IMR-90 (cell line): ENCODE measurements around the gene TLR3. TPM values are rescaled to one million over a fixed set of nuclear protein-coding genes. Genes with fewer than 3 reads are reported as not detected.

Experiments
- ATAC-seq: fragments of 200-7000 bp; cut with Tn5 transposase; 2 replicates; pipeline ENCODE4 v1.9.1; 2020; ENCODE audit warnings: low read depth, mild to moderate bottlenecking, moderate library complexity
- BruUV-seq: library from RNA; stranded (reverse); fragments of 400-500 nt; replicated peaks from 2 replicates; lab custom pipeline; 2021; lab: Mats Ljungman, UMichigan
- CTCF ChIA-PET: fragments of 300-600 bp; formaldehyde crosslinking; extraction: SDS; loops from one replicate; lab custom pipeline; 2021; ENCODE audit warnings: antibody characterized with exemption; lab: Yijun Ruan, JAX
- POLR2A ChIA-PET: fragments of 300-600 bp; sonication (Branson Sonifier 250); formaldehyde crosslinking; loops from one replicate; lab custom pipeline; 2022; ENCODE audit warnings: antibody characterized with exemption; ENCODE audit not compliant: unreplicated experiment; lab: Charles Lee
- DNase-seq: peaks from one replicate; pipeline ENCODE4 v3.0.0; 2013
- H2AFZ ChIP-seq: replicated peaks from 2 replicates; pipeline ENCODE3; 2013; ENCODE audit warnings: low read length, mild to moderate bottlenecking; ENCODE audit not compliant: poor library complexity
- H2AK5ac ChIP-seq: 2 replicates; pipeline ENCODE4 v1.6.1; 2013; ENCODE audit warnings: low read depth, low read length, inconsistent platforms
- H2AK9ac ChIP-seq: replicated peaks from 2 replicates; pipeline ENCODE3; 2013; ENCODE audit warnings: mild to moderate bottlenecking, low read depth, low read length, moderate library complexity; ENCODE audit not compliant: poor library complexity
- H2BK120ac ChIP-seq: 2 replicates; pipeline ENCODE4 v1.6.1; 2013; ENCODE audit warnings: low read depth, low read length, inconsistent platforms
- H2BK15ac ChIP-seq: 3 replicates; pipeline ENCODE4 v1.6.1; 2013; ENCODE audit warnings: low read depth, low read length, inconsistent platforms
- H2BK20ac ChIP-seq: 2 replicates; pipeline ENCODE4 v1.6.1; 2013; ENCODE audit warnings: low read depth, mild to moderate bottlenecking, inconsistent platforms, low read length, moderate library complexity
- H2BK5ac ChIP-seq: 2 replicates; pipeline ENCODE4 v1.6.1; 2013; ENCODE audit warnings: mild to moderate bottlenecking, low read depth, low read length, inconsistent platforms; ENCODE audit not compliant: poor library complexity, severe bottlenecking
- H3K14ac ChIP-seq: replicated peaks from 2 replicates; pipeline ENCODE4 v1.6.1; 2013; ENCODE audit warnings: low read depth, low read length, inconsistent platforms
- H3K18ac ChIP-seq: 2 replicates; pipeline ENCODE4 v1.6.1; 2013; ENCODE audit warnings: low read depth, low read length, control low read depth
- H3K23ac ChIP-seq: 2 replicates; pipeline ENCODE4 v1.6.1; 2013; ENCODE audit warnings: low read depth, low read length, inconsistent platforms
- H3K27ac ChIP-seq: 2 replicates; pipeline ENCODE4 v1.5.1; 2013; ENCODE audit warnings: mild to moderate bottlenecking, control low read depth, low read length; ENCODE audit not compliant: insufficient read depth
- H3K27me3 ChIP-seq: 2 replicates; pipeline ENCODE4 v1.6.1; 2013; ENCODE audit warnings: low read length; ENCODE audit not compliant: control insufficient read depth, insufficient read depth
- H3K36me3 ChIP-seq: 2 replicates; pipeline ENCODE4 v1.6.1; 2013; ENCODE audit warnings: low read length, mixed read lengths; ENCODE audit not compliant: control insufficient read depth, insufficient read depth
- H3K4ac ChIP-seq: 2 replicates; pipeline ENCODE4 v1.6.1; 2013; ENCODE audit warnings: low read depth, low read length, inconsistent platforms
- H3K4me1 ChIP-seq: 2 replicates; pipeline ENCODE4 v1.6.1; 2013; ENCODE audit warnings: low read length, mixed read lengths; ENCODE audit not compliant: control insufficient read depth, insufficient read depth
- H3K4me2 ChIP-seq: 2 replicates; pipeline ENCODE4 v1.6.1; 2013; ENCODE audit warnings: low read depth, mild to moderate bottlenecking, control low read depth, low read length, moderate library complexity
- H3K4me3 ChIP-seq: 2 replicates; pipeline ENCODE4 v1.5.1; 2013; ENCODE audit warnings: low read depth, mild to moderate bottlenecking, control low read depth, low read length, moderate library complexity; ENCODE audit not compliant: insufficient read depth
- H3K56ac ChIP-seq: 2 replicates; pipeline ENCODE4 v1.6.1; 2013; ENCODE audit warnings: low read length, inconsistent platforms; ENCODE audit not compliant: insufficient read depth; ENCODE audit errors: extremely low read depth
- H3K79me1 ChIP-seq, 2 experiments: 2 replicates each; pipeline ENCODE4 v1.6.1; 2013; ENCODE audit warnings: low read length in 2 of 2, inconsistent platforms in 1 of 2, low read depth in 1 of 2
- H3K9ac ChIP-seq: 2 replicates; pipeline ENCODE4 v1.6.1; 2013; ENCODE audit warnings: low read depth, low read length, control low read depth
- H3K9me1 ChIP-seq: 2 replicates; pipeline ENCODE4 v1.6.1; 2013; ENCODE audit warnings: low read length, inconsistent platforms; ENCODE audit not compliant: insufficient read depth
- H3K9me3 ChIP-seq: 2 replicates; pipeline ENCODE4 v1.6.1; 2013; ENCODE audit warnings: low read length; ENCODE audit not compliant: control insufficient read depth, insufficient read depth
- H4K20me1 ChIP-seq: 2 replicates; pipeline ENCODE4 v1.6.1; 2013; ENCODE audit warnings: low read length, inconsistent platforms; ENCODE audit not compliant: insufficient read depth
- H4K5ac ChIP-seq: 2 replicates; pipeline ENCODE4 v1.6.1; 2013; ENCODE audit warnings: mild to moderate bottlenecking, low read depth, low read length, control low read depth
- H4K8ac ChIP-seq, 2 experiments: 2 replicates each; pipeline ENCODE4 v1.6.1; 2013; ENCODE audit warnings: low read depth in 2 of 2, low read length in 2 of 2, control low read depth in 1 of 2, inconsistent platforms in 1 of 2
- H4K91ac ChIP-seq: 2 replicates; pipeline ENCODE4 v1.6.1; 2013; ENCODE audit warnings: low read depth, low read length, inconsistent platforms; ENCODE audit not compliant: insufficient read depth
- CEBPB ChIP-seq: IDR thresholded peaks from 2 replicates; pipeline ENCODE4 v1.6.1; 2012; ENCODE audit warnings: low read depth, low read length, improper control_type of control experiment
- CHD1 ChIP-seq: IDR thresholded peaks from 2 replicates; pipeline ENCODE4 v1.6.1; 2012; ENCODE audit warnings: low read depth, low read length, improper control_type of control experiment
- CTCF ChIP-seq: conservative IDR thresholded peaks from 2 replicates; pipeline ENCODE4 v1.5.1; 2012; ENCODE audit warnings: mild to moderate bottlenecking, low read depth, low read length, improper control_type of control experiment
- ELK1 ChIP-seq: fragments of 150-350 bp; IDR thresholded peaks from 2 replicates; pipeline ENCODE4 v1.6.1; 2016; ENCODE audit warnings: low read depth, mild to moderate bottlenecking, low read length, moderate library complexity, borderline replicate concordance
- NFE2L2 ChIP-seq: fragments of 150-350 bp; IDR thresholded peaks from 2 replicates; pipeline ENCODE4 v1.6.1; 2016; ENCODE audit warnings: low read depth, mild to moderate bottlenecking, low read length
- POLR2A ChIP-seq: IDR thresholded peaks from 2 replicates; pipeline ENCODE4 v1.6.1; 2012; ENCODE audit warnings: mild to moderate bottlenecking, low read depth, low read length
- RAD21 ChIP-seq: IDR thresholded peaks from 2 replicates; pipeline ENCODE4 v1.6.1; 2012; ENCODE audit warnings: low read length, improper control_type of control experiment
- RCOR1 ChIP-seq: IDR thresholded peaks from 2 replicates; pipeline ENCODE4 v1.6.1; 2012; ENCODE audit warnings: mild to moderate bottlenecking, low read length, improper control_type of control experiment; ENCODE audit not compliant: insufficient replicate concordance
- RFX5 ChIP-seq: IDR thresholded peaks from 2 replicates; pipeline ENCODE4 v1.8.0; 2012; ENCODE audit warnings: low read depth, mild to moderate bottlenecking, low read length, moderate library complexity
- WGBS, 2 experiments: methylation state at CpG; one replicate each; pipeline versions ENCODE4 v1.1.5 to v1.1.7; 2013; ENCODE audit warnings: missing lambda C conversion rate in 2 of 2; ENCODE audit not compliant: insufficient read length in 1 of 2; ENCODE audit errors: extremely low coverage in 2 of 2; 5-methylcytosine and 5-hydroxymethylcytosine counted together
- dilution Hi-C: fragments of 300-500 bp; cut with HindIII; formaldehyde crosslinking; loops from one replicate; pipeline ENCODE4 v1.14.3; 2018; ENCODE audit warnings: low sequenced_read_pairs; ENCODE audit not compliant: unreplicated experiment
- in situ Hi-C: fragments of 300-500 bp; cut with MboI; formaldehyde crosslinking; loops from 3 replicates; pipeline ENCODE4 v1.14.3; 2019; ENCODE audit warnings: low sequenced_read_pairs, inconsistent platforms, mixed read lengths
- intact Hi-C: fragments of 100-400 bp; cut with micrococcal nuclease; formaldehyde crosslinking; loops from 2 replicates; pipeline ENCODE4 v1.10.0; 2022
- polyA plus RNA-seq, 3 experiments: library from polyadenylated mRNA; depleted of rRNA; stranded (reverse); fragments of >200 nt; gene quantifications; 2 replicates each; pipeline ENCODE4 v1.2.3, GENCODE V29; 2012; ENCODE audit warnings: low replicate concordance in 1 of 3
- total RNA-seq: library from RNA; depleted of rRNA; stranded (reverse); fragments of >200 nt; gene quantifications from 2 replicates; pipeline ENCODE4 v1.2.3, GENCODE V29; 2012
- TF ChIP-seq, protein P1 (sequence below): fragments of 150-350 bp; IDR thresholded peaks from 2 replicates; pipeline ENCODE4 v1.6.1; 2017; ENCODE audit warnings: mild to moderate bottlenecking, antibody characterized with exemption, low read length, low read depth

Gene TLR3
- total and polyA plus RNA-seq, 2 of the 4 experiments (the other 2 are of a cell fraction) = 0.12 to 0.36 TPM

GRCh38 chr4:186079694-186080093 is 10.7 kb downstream of the TLR3 start:
- H2BK20ac ChIP-seq = no peak overlapping the region
- no peak overlapping the region for H4K8ac ChIP-seq
- no peak overlapping the region for H3K4ac ChIP-seq
- H2AK9ac ChIP-seq = no peak overlapping the region
- no peak overlapping the region for H2BK5ac ChIP-seq
- in situ Hi-C loops (no loop called here), dilution Hi-C loops (no loop called here), intact Hi-C loops (no loop called here)
- ChIA-PET POLR2A (no interaction called here), CTCF (interaction anchor here (2.0 kb wide), 1 partner anchor 11 kb away, joined by 5 read pairs; the partner anchor contains the start of gene TLR3)
- H2BK120ac ChIP-seq = no peak overlapping the region
- BruUV-seq = no TSS peak
- no peak overlapping the region for H2AK5ac ChIP-seq
- H3K18ac ChIP-seq = no peak overlapping the region
- no peak overlapping the region for H2AFZ ChIP-seq
- no peak overlapping the region for H3K4me3 ChIP-seq
- H3K36me3 ChIP-seq = no peaks in the 10 kb centered on the region
- no peak for DNase-seq
- H3K9me1 ChIP-seq = no peaks in the 10 kb centered on the region
- no peak overlapping the region for H3K9ac ChIP-seq
- no peak for ATAC-seq
- no peaks in the 10 kb centered on the region for H4K20me1 ChIP-seq
- no peaks in the 10 kb centered on the region for H3K27me3 ChIP-seq
- no peaks in the 10 kb centered on the region for H3K79me1 ChIP-seq
- H3K4me2 ChIP-seq = no peak overlapping the region
- WGBS, 2 experiments = 69% methylated on average over 5 of the region's 9 CpGs; no CpG with 5 or more reads in 1 of the 2 experiments
- no peaks in the 10 kb centered on the region for H3K4me1 ChIP-seq
- no peak overlapping the region for H3K23ac ChIP-seq
- no peak overlapping the region for H2BK15ac ChIP-seq
- H3K14ac ChIP-seq = no peak overlapping the region
- H3K56ac ChIP-seq = no peak overlapping the region
- H4K5ac ChIP-seq = no peak overlapping the region
- TF ChIP-seq CHD1 (no peak), POLR2A (no peak), CEBPB (no peak), ELK1 (no peak), CTCF (no peak), RFX5 (no peak), RCOR1 (no peak), RAD21 (no peak), NFE2L2 (no peak)
- TF ChIP-seq, protein P1, sequence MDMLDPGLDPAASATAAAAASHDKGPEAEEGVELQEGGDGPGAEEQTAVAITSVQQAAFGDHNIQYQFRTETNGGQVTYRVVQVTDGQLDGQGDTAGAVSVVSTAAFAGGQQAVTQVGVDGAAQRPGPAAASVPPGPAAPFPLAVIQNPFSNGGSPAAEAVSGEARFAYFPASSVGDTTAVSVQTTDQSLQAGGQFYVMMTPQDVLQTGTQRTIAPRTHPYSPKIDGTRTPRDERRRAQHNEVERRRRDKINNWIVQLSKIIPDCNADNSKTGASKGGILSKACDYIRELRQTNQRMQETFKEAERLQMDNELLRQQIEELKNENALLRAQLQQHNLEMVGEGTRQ = no peak
- H4K91ac ChIP-seq = no peak overlapping the region
- H3K9me3 ChIP-seq = no peaks in the 10 kb centered on the region
- H3K27ac ChIP-seq = no peak overlapping the region
